Esophagus squamous epithelium (tissue), 4 donors: Measurements from ENCODE around the gene NT5C3B.

Source experiments
- POLR2A ChIP-seq, 4 donors: fragments of 450-650 bp; IDR thresholded peaks; one replicate each; pipeline ENCODE4 v1.6.1; 2017; ENCODE audit warnings: antibody characterized with exemption in 4 of 4, mild to moderate bottlenecking in 4 of 4, moderate library complexity in 3 of 4
- TF ChIP-seq, protein P1 (sequence below), 6 experiments: fragments of 450-650 bp in 4 of 6; fragments of 200-600 bp in 2 of 6; sonication (generic) in 2 of 6; IDR thresholded peaks; one replicate each; pipeline ENCODE4 v1.5.1; 2016 to 2019; ENCODE audit warnings: antibody characterized with exemption in 6 of 6, mild to moderate bottlenecking in 4 of 6, moderate library complexity in 4 of 6

DNA sequence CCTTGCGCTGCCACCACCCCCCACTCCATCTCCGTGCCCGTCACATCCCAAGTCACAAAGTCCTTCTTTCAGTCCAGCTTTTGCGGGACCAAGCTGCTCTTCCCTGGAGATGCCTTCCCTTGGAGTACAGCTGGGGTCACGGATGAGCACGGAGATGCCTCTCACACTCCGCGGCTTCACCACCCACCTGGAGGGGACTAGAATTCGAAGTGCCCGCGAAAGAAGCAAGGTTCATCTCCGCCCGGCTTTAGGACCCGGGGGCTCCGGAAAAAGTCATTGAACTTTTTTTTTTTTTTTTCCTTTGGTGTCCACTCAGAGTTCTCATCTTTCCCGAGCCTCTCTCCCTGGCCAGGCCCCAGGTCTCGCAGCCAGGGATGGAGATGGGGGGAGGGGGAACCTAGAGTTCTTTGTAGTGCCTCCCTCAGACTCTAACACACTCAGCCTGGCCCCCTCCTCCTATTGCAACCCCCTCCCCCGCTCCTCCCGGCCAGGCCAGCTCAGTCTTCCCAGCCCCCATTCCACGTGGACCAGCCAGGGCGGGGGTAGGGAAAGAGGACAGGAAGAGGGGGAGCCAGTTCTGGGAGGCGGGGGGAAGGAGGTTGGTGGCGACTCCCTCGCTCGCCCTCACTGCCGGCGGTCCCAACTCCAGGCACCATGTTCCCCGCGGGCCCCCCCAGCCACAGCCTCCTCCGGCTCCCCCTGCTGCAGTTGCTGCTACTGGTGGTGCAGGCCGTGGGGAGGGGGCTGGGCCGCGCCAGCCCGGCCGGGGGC is 23.5 kb downstream of the NT5C3B start, which contains the start of gene FKBP10:
- TF ChIP-seq, protein P1, sequence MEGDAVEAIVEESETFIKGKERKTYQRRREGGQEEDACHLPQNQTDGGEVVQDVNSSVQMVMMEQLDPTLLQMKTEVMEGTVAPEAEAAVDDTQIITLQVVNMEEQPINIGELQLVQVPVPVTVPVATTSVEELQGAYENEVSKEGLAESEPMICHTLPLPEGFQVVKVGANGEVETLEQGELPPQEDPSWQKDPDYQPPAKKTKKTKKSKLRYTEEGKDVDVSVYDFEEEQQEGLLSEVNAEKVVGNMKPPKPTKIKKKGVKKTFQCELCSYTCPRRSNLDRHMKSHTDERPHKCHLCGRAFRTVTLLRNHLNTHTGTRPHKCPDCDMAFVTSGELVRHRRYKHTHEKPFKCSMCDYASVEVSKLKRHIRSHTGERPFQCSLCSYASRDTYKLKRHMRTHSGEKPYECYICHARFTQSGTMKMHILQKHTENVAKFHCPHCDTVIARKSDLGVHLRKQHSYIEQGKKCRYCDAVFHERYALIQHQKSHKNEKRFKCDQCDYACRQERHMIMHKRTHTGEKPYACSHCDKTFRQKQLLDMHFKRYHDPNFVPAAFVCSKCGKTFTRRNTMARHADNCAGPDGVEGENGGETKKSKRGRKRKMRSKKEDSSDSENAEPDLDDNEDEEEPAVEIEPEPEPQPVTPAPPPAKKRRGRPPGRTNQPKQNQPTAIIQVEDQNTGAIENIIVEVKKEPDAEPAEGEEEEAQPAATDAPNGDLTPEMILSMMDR (IDR thresholded peaks at IDR 0.05) = no peak
- TF ChIP-seq POLR2A (IDR thresholded peaks at IDR 0.05) = peak in 1 of 4 donors; percentile 10
